ENCODE data around the gene CC2D2B.

The CC2D2B gene

DNA sequence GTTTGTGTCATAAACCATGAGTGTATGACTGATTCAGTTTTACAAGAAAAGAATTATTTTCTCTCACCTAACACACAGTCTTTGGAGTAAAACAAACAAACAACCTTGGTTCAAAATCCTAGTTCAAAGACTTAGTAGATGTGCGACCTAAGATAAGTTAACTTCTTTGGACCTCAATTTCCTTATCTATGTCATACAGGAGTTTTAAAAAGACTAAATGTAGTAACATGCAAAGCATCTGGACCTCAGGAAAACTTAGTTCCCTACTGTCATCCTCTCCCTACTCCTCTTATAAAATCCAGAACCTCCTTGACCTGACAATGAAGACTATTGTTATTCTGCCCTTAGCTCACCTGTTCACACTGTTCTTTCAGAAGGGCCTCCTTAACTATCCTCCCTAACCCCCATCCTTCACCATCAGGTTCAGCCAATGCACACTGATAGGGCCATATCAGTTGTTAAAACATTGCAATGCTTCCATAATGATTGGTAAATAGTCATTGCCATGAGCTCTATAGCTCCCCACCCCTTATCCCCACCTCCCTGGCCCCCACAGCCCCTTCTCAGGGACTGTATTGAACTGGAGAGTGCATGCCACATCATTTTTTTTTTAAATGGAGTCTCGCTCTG lies 106.8 kb downstream of the CC2D2B start:
- Histone ChIP-seq H2AFZ (ENCODE audit: low read depth, low read length) (no peak overlapping the region), H3K9ac (ENCODE audit: low read length) (no peak overlapping the region), H3K4me3 (ENCODE audit: low read length) (no peak overlapping the region), H3K36me3 (replicated peaks; ENCODE audit: low read depth, low read length) (no peaks in the 10 kb centered on the region), H3K9me3 (ENCODE audit: insufficient read depth, low read length) (no peaks in the 10 kb centered on the region), H3K4me2 (ENCODE audit: low read length) (no peak overlapping the region), H3K4me1 (ENCODE audit: low read length) (no peaks in the 10 kb centered on the region), H3K27me3 (ENCODE audit: low read depth, low read length) (no peaks in the 10 kb centered on the region; the same call in 1 of the 2 replicates), H3K27ac (ENCODE audit: low read length) (no peak overlapping the region), H4K20me1 (ENCODE audit: insufficient read depth, low read length) (no peaks in the 10 kb centered on the region), H3K79me2 (ENCODE audit: low read length) (no peaks in the 10 kb centered on the region)
- no peak for TF ChIP-seq EZH2phosphoT487 (IDR thresholded peaks at IDR 0.05; ENCODE audit: low read depth)
- TF ChIP-seq, protein P1, sequence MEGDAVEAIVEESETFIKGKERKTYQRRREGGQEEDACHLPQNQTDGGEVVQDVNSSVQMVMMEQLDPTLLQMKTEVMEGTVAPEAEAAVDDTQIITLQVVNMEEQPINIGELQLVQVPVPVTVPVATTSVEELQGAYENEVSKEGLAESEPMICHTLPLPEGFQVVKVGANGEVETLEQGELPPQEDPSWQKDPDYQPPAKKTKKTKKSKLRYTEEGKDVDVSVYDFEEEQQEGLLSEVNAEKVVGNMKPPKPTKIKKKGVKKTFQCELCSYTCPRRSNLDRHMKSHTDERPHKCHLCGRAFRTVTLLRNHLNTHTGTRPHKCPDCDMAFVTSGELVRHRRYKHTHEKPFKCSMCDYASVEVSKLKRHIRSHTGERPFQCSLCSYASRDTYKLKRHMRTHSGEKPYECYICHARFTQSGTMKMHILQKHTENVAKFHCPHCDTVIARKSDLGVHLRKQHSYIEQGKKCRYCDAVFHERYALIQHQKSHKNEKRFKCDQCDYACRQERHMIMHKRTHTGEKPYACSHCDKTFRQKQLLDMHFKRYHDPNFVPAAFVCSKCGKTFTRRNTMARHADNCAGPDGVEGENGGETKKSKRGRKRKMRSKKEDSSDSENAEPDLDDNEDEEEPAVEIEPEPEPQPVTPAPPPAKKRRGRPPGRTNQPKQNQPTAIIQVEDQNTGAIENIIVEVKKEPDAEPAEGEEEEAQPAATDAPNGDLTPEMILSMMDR (IDR thresholded peaks at IDR 0.05; ENCODE audit: low read depth, low read length) = no peak

DNA sequence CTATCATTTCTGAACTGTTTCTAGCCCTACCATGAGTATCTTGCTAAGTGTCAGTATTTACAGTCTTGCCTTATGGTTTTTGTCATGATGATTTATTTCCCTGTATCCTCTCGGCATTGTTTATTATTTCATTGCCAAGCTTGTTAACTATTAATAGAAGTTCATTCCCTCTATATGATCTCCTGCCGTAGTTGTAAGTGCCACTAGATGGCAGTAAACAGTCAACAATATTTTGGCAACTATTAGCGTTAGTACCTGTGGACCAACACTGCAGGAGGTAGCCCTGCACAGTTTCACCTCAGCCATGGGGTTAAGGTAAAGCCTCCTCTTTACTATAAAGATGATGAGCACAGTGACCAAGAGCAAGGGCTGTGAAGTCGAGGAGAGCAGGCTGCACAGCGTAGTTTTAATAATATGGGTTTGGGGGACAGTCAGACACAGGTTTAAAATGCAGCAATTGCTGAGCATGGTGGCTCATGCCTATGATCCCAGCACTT lies 109.5 kb downstream of the CC2D2B start:
- no peaks in the 10 kb centered on the region for H3K9me3 ChIP-seq (ENCODE audit: insufficient read depth, low read length)
- H3K27ac ChIP-seq (ENCODE audit: low read length) = no peak overlapping the region
- no peaks in the 10 kb centered on the region for H3K4me1 ChIP-seq (ENCODE audit: low read length)
- H3K79me2 ChIP-seq (ENCODE audit: low read length) = no peaks in the 10 kb centered on the region
- no peak overlapping the region for H3K4me3 ChIP-seq (ENCODE audit: low read length)
- H3K36me3 ChIP-seq (replicated peaks; ENCODE audit: low read depth, low read length) = no peaks in the 10 kb centered on the region
- TF ChIP-seq EZH2phosphoT487 (IDR thresholded peaks at IDR 0.05; ENCODE audit: low read depth) = no peak
- TF ChIP-seq, protein P1 (IDR thresholded peaks at IDR 0.05; ENCODE audit: low read depth, low read length) = peak; percentile 74
- H3K27me3 ChIP-seq (ENCODE audit: low read depth, low read length) = no peaks in the 10 kb centered on the region
- no peak overlapping the region for H3K4me2 ChIP-seq (ENCODE audit: low read length)
- no peaks in the 10 kb centered on the region for H4K20me1 ChIP-seq (ENCODE audit: insufficient read depth, low read length)
- no peak overlapping the region for H2AFZ ChIP-seq (ENCODE audit: low read depth, low read length)
- H3K9ac ChIP-seq (ENCODE audit: low read length) = no peak overlapping the region

DNA sequence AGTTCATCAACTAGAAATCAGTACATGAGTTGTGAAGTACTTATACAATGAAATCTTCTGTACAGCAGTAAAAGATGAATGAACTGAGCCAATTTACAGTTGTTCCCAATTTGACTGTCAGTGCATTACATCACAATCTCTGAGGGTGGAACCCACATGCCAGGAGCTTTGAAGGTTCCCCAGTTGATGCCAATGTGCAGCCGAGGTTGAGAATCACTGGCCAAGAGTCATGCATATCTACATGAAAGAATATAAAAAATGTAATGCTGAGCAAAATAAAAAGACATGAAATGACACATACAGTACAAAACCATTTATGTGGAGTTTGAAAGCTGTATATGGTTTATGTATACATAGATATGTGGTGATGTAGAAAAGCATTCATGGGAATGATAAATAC lies 113.6 kb downstream of the CC2D2B start:
- H3K4me2 ChIP-seq (ENCODE audit: low read length) = no peak overlapping the region
- no peak overlapping the region for H2AFZ ChIP-seq (ENCODE audit: low read depth, low read length)
- H3K27me3 ChIP-seq (ENCODE audit: low read depth, low read length) = no peaks in the 10 kb centered on the region
- no peaks in the 10 kb centered on the region for H3K79me2 ChIP-seq (ENCODE audit: low read length)
- no peaks in the 10 kb centered on the region for H3K9me3 ChIP-seq (ENCODE audit: insufficient read depth, low read length)
- no peak overlapping the region for H3K27ac ChIP-seq (ENCODE audit: low read length)
- H3K9ac ChIP-seq (ENCODE audit: low read length) = no peak overlapping the region
- no peaks in the 10 kb centered on the region for H4K20me1 ChIP-seq (ENCODE audit: insufficient read depth, low read length)
- no peaks in the 10 kb centered on the region for H3K36me3 ChIP-seq (replicated peaks; ENCODE audit: low read depth, low read length)
- H3K4me1 ChIP-seq (ENCODE audit: low read length) = no peaks in the 10 kb centered on the region
- no peak for TF ChIP-seq EZH2phosphoT487 (IDR thresholded peaks at IDR 0.05; ENCODE audit: low read depth)
- TF ChIP-seq, protein P1 (IDR thresholded peaks at IDR 0.05; ENCODE audit: low read depth, low read length) = no peak
- no peak overlapping the region for H3K4me3 ChIP-seq (ENCODE audit: low read length)

DNA sequence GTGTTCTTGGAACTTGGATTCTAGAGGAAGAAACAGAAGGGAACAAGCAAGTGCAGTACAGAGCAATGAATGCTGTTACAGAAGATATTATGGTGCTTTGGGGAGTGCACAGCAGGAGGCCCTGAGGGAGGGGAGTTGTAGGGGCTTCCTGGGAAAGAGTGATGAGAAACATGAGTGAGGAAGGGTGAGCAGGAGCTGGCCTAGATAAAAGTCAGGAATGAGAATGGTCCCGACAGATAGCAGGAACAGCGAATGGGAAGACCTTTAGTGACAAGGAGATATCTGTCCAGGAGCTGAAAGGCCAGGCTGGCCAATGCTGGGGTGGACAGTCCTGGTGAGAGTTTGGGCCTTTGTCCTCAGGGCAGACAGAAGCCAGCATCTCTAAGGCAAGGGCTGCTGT lies 115.0 kb downstream of the CC2D2B start:
- TF ChIP-seq, protein P1 (IDR thresholded peaks at IDR 0.05; ENCODE audit: low read depth, low read length) = no peak
- no peak for TF ChIP-seq EZH2phosphoT487 (IDR thresholded peaks at IDR 0.05; ENCODE audit: low read depth)
- Histone ChIP-seq H3K27me3 (ENCODE audit: low read depth, low read length) (no peaks in the 10 kb centered on the region), H3K36me3 (replicated peaks; ENCODE audit: low read depth, low read length) (no peaks in the 10 kb centered on the region), H3K79me2 (ENCODE audit: low read length) (no peaks in the 10 kb centered on the region), H3K27ac (ENCODE audit: low read length) (no peak overlapping the region), H3K9ac (ENCODE audit: low read length) (no peak overlapping the region), H3K4me2 (ENCODE audit: low read length) (no peak overlapping the region), H2AFZ (ENCODE audit: low read depth, low read length) (no peak overlapping the region), H3K4me1 (ENCODE audit: low read length) (no peaks in the 10 kb centered on the region), H3K4me3 (ENCODE audit: low read length) (no peak overlapping the region), H4K20me1 (ENCODE audit: insufficient read depth, low read length) (no peaks in the 10 kb centered on the region), H3K9me3 (ENCODE audit: insufficient read depth, low read length) (no peaks in the 10 kb centered on the region)

Data from OCI-LY3 (cell line).